MM.1S (cell line): Measurements from ENCODE around the gene NEFH.

Experiments
- EZH2 ChIP-seq: fragments of 300-600 bp; sonication (generic); optimal IDR thresholded peaks from 2 replicates; pipeline ENCODE3; 2017; ENCODE audit warnings: low read depth, mild to moderate bottlenecking, antibody characterized with exemption, low read length, mixed read lengths
- EZH2phosphoT487 ChIP-seq: fragments of 300-600 bp; sonication (generic); IDR thresholded peaks from 2 replicates; pipeline ENCODE4 v1.6.1; 2018; ENCODE audit warnings: antibody characterized with exemption, low read length
- TF ChIP-seq, protein P1 (sequence below): fragments of 300-600 bp; sonication (generic); IDR thresholded peaks from 2 replicates; pipeline ENCODE4 v1.5.1; 2016; ENCODE audit warnings: antibody characterized with exemption, low read length, mixed read lengths

- TF ChIP-seq EZH2 = no peak
- TF ChIP-seq, protein P1, sequence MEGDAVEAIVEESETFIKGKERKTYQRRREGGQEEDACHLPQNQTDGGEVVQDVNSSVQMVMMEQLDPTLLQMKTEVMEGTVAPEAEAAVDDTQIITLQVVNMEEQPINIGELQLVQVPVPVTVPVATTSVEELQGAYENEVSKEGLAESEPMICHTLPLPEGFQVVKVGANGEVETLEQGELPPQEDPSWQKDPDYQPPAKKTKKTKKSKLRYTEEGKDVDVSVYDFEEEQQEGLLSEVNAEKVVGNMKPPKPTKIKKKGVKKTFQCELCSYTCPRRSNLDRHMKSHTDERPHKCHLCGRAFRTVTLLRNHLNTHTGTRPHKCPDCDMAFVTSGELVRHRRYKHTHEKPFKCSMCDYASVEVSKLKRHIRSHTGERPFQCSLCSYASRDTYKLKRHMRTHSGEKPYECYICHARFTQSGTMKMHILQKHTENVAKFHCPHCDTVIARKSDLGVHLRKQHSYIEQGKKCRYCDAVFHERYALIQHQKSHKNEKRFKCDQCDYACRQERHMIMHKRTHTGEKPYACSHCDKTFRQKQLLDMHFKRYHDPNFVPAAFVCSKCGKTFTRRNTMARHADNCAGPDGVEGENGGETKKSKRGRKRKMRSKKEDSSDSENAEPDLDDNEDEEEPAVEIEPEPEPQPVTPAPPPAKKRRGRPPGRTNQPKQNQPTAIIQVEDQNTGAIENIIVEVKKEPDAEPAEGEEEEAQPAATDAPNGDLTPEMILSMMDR = no peak
- TF ChIP-seq EZH2phosphoT487 = no peak
These were observed 5.4 kb downstream of the NEFH start for GRCh38 chr22:29485448-29485847.
